HepG2 (cell line): ENCODE results near the gene STX8. TPM values are rescaled to one million over a fixed set of nuclear protein-coding genes. Genes with fewer than 3 reads are reported as not detected.

Experiments used
- ATAC-seq: fragments of 200-7000 bp; cut with Tn5 transposase; 3 replicates; pipeline ENCODE4 v1.9.1; 2020; ENCODE audit warnings: mild to moderate bottlenecking, moderate library complexity
- BruUV-seq: library from RNA; stranded (reverse); fragments of 400-500 nt; replicated peaks from 2 replicates; lab custom pipeline; 2021; lab: Mats Ljungman, UMichigan
- CTCF ChIA-PET: fragments of 300-600 bp; formaldehyde crosslinking; extraction: SDS; loops from one replicate; lab custom pipeline; 2021; ENCODE audit warnings: low total read pairs, inconsistent platforms, low intra/inter-chr PET ratio; lab: Yijun Ruan, JAX
- POLR2A ChIA-PET: fragments of 350-600 bp; sonication (Branson Sonifier 250); formaldehyde crosslinking; loops from one replicate; lab custom pipeline; 2020; ENCODE audit warnings: antibody characterized with exemption, inconsistent platforms; lab: Yijun Ruan, JAX
- DNase-seq: peaks from one replicate; pipeline ENCODE4 v3.0.0-alpha.2; 2015; ENCODE audit warnings: low spot score
- FAIRE-seq: peaks from 3 replicates; lab custom pipeline; 2011; peaks lifted over from hg19 to GRCh38; lab: Jason Lieb, UNC
- H2AFZ ChIP-seq: one replicate; pipeline ENCODE4 v1.6.1; 2011; ENCODE audit warnings: low read length, inconsistent platforms
- H3K27ac ChIP-seq: fragments of 300-600 bp; 3 replicates; pipeline ENCODE4 v1.8.0; 2011; ENCODE audit warnings: mixed run types, mild to moderate bottlenecking, mixed read lengths, low read length, inconsistent platforms; ENCODE audit not compliant: insufficient read depth; ENCODE audit errors: extremely low read length
- H3K27me3 ChIP-seq, 2 experiments: fragments of 200-600 bp in 1 of 2; 2 replicates in 1 of 2; 3 replicates in 1 of 2; pipeline versions ENCODE4 v1.6.0 to v1.8.0; 2011; ENCODE audit warnings: low read length in 2 of 2, mild to moderate bottlenecking in 2 of 2, moderate library complexity in 2 of 2, inconsistent platforms in 1 of 2; ENCODE audit not compliant: insufficient read depth in 2 of 2, control insufficient read depth in 1 of 2
- H3K36me3 ChIP-seq, 2 experiments: fragments of 200-600 bp in 1 of 2; replicated peaks in 1 of 2; 2 replicates in 1 of 2; 3 replicates in 1 of 2; pipeline versions ENCODE4 v1.5.1 to v1.8.0; 2011; ENCODE audit warnings: low read length in 2 of 2, inconsistent platforms in 1 of 2; ENCODE audit not compliant: insufficient read depth in 2 of 2, control insufficient read depth in 1 of 2
- H3K4me1 ChIP-seq: 2 replicates; pipeline ENCODE4 v1.5.1; 2012; ENCODE audit warnings: low read length, inconsistent platforms; ENCODE audit not compliant: insufficient read depth
- H3K4me2 ChIP-seq: 2 replicates; pipeline ENCODE4 v1.6.0; 2011; ENCODE audit warnings: low read depth, low read length, inconsistent platforms
- H3K4me3 ChIP-seq, 3 experiments: fragments of 200-600 bp in 1 of 3; sonication (generic), shearing (Covaris generic) in 1 of 3; replicated peaks in 1 of 3; 2 replicates each; pipeline ENCODE4 v1.5.1; 2011 to 2016; ENCODE audit warnings: low read length in 3 of 3, inconsistent platforms in 2 of 3, low read depth in 2 of 3, mild to moderate bottlenecking in 2 of 3, control low read depth in 1 of 3, mixed read lengths in 1 of 3; ENCODE audit not compliant: insufficient read depth in 1 of 3
- H3K79me2 ChIP-seq: one replicate; pipeline ENCODE4 v1.6.1; 2011; ENCODE audit warnings: low read length, inconsistent platforms; ENCODE audit not compliant: insufficient read depth
- H3K9ac ChIP-seq: 2 replicates; pipeline ENCODE4 v1.6.0; 2011; ENCODE audit warnings: mild to moderate bottlenecking, low read depth, low read length, inconsistent platforms; ENCODE audit not compliant: insufficient read depth
- H3K9me3 ChIP-seq: 2 replicates; pipeline ENCODE4 v1.5.1; 2012; ENCODE audit warnings: mild to moderate bottlenecking, low read length
- H4K20me1 ChIP-seq: 2 replicates; pipeline ENCODE4 v1.6.0; 2011; ENCODE audit warnings: inconsistent platforms, mild to moderate bottlenecking, low read length, moderate library complexity; ENCODE audit not compliant: insufficient read depth
- FOSL2 ChIP-seq: sonication (generic); formaldehyde crosslinking; IDR thresholded peaks from 2 replicates; pipeline ENCODE4 v1.4.0; 2020; ENCODE audit warnings: missing genetic modification reagents
- HBP1 ChIP-seq: IDR thresholded peaks from 2 replicates; pipeline ENCODE4 v1.6.1; 2016; ENCODE audit warnings: low read depth, control low read depth
- HOXA7 ChIP-seq: sonication (generic); formaldehyde crosslinking; IDR thresholded peaks from 2 replicates; pipeline ENCODE4 v1.8.1; 2022; ENCODE audit warnings: mild to moderate bottlenecking, missing genetic modification reagents, moderate library complexity
- KLF9 ChIP-seq: IDR thresholded peaks from 2 replicates; pipeline ENCODE4 v1.6.1; 2016; ENCODE audit warnings: low read depth
- MAFG ChIP-seq: sonication (generic); formaldehyde crosslinking; IDR thresholded peaks from 2 replicates; pipeline ENCODE4 v1.5.1; 2020; ENCODE audit warnings: mild to moderate bottlenecking, missing genetic modification reagents
- NFE2L1 ChIP-seq: sonication (generic); formaldehyde crosslinking; IDR thresholded peaks from 2 replicates; pipeline ENCODE4 v1.4.0; 2020; ENCODE audit warnings: missing genetic modification reagents, mild to moderate bottlenecking, borderline replicate concordance
- POLR2AphosphoS5 ChIP-seq: IDR thresholded peaks from 2 replicates; pipeline ENCODE4 v1.6.1; 2012; ENCODE audit warnings: low read depth, low read length
- SIX4 ChIP-seq: sonication (generic); formaldehyde crosslinking; IDR thresholded peaks from 2 replicates; pipeline ENCODE4 v1.4.0; 2020; ENCODE audit warnings: missing genetic modification reagents
- TOE1 ChIP-seq: sonication (generic); formaldehyde crosslinking; IDR thresholded peaks from 2 replicates; pipeline ENCODE4 v1.4.0; 2020; ENCODE audit warnings: mild to moderate bottlenecking, missing genetic modification reagents
- U2AF1 ChIP-seq: fragments of 200-400 bp; formaldehyde crosslinking; optimal IDR thresholded peaks from 2 replicates; pipeline ENCODE3; 2017; ENCODE audit warnings: mild to moderate bottlenecking, low read depth, low read length
- ZBED4 ChIP-seq: sonication (generic); formaldehyde crosslinking; IDR thresholded peaks from 2 replicates; pipeline ENCODE4 v1.4.0; 2020; ENCODE audit warnings: missing genetic modification reagents, borderline replicate concordance
- ZBTB1 ChIP-seq: sonication (generic); formaldehyde crosslinking; IDR thresholded peaks from 2 replicates; pipeline ENCODE4 v1.4.0; 2020; ENCODE audit warnings: missing genetic modification reagents, borderline replicate concordance
- ZNF770 ChIP-seq: sonication (generic); formaldehyde crosslinking; IDR thresholded peaks from 2 replicates; pipeline ENCODE4 v1.5.0; 2020; ENCODE audit warnings: mild to moderate bottlenecking, missing genetic modification reagents
- ZNF879 ChIP-seq: sonication (generic); formaldehyde crosslinking; IDR thresholded peaks from 2 replicates; pipeline ENCODE4 v1.8.1; 2023; ENCODE audit warnings: missing genetic modification reagents
- ZSCAN22 ChIP-seq: sonication (generic); formaldehyde crosslinking; IDR thresholded peaks from 2 replicates; pipeline ENCODE4 v1.4.0; 2020; ENCODE audit warnings: mild to moderate bottlenecking, missing genetic modification reagents
- WGBS: methylation state at CpG from one replicate; pipeline ENCODE4 v1.1.6; 2017; ENCODE audit warnings: low lambda C conversion rate; 5-methylcytosine and 5-hydroxymethylcytosine counted together
- in situ Hi-C: cut with HindIII; loops from 2 replicates; pipeline ENCODE4 v1.10.0; 2017; ENCODE audit warnings: low pct_unique_long_range_greater_than_20kb; ENCODE audit not compliant: extremely low pct_ligation_motif_present
- intact Hi-C: fragments of 100-400 bp; cut with micrococcal nuclease; formaldehyde crosslinking; loops from one replicate; pipeline ENCODE4 v1.10.0; 2022; ENCODE audit not compliant: unreplicated experiment
- polyA plus RNA-seq, 8 experiments: library from polyadenylated mRNA; depleted of rRNA in 3 of 8; stranded (reverse) in 7 of 8; unstranded in 1 of 8; fragments of >200 nt; fragmentation: Illumina TruSeq in 4 of 8; extraction: Trizol in 4 of 8; gene quantifications; 2 replicates each; pipeline versions ENCODE4 v1.2.1 to v1.2.3, GENCODE V29; 2011 to 2016; ENCODE audit warnings: low read depth in 4 of 8, missing spikeins in 1 of 8, mixed read lengths in 1 of 8; ENCODE audit not compliant: insufficient read depth in 1 of 8
- total RNA-seq, 5 experiments: library from RNA; depleted of rRNA; stranded (reverse); fragments of >200 nt; fragmentation: Illumina TruSeq; extraction: Trizol; gene quantifications; 2 replicates each; pipeline ENCODE4 v1.2.3, GENCODE V29; 2016; ENCODE audit warnings: low read depth in 1 of 5

The STX8 gene
- total and polyA plus RNA-seq, 2 of the 13 experiments (the other 11 are each of a cell fraction or from before 2014, with no cell fraction given): 36.4 to 53.6 TPM

GRCh38 chr17:9346296-9346926 lies 229.2 kb downstream of the STX8 start:
- intact Hi-C loops: no loop called here
- Histone ChIP-seq H3K9me3 (no peaks in the 10 kb centered on the region), H4K20me1 (no peaks in the 10 kb centered on the region), H3K4me3 (no peak overlapping the region), H3K9ac (no peak overlapping the region), H3K27ac (no peak overlapping the region), H3K27me3 (no peaks in the 10 kb centered on the region), H3K4me2 (no peak overlapping the region), H3K4me1 (peaks cover 33% of the 10 kb centered on the region), H2AFZ (no peak overlapping the region), H3K79me2 (no peaks in the 10 kb centered on the region), H3K36me3 (no peaks in the 10 kb centered on the region)
- ChIA-PET CTCF (no interaction called here), POLR2A (no interaction called here)
- DNase-seq (no peak), ATAC-seq (no peak), FAIRE-seq (no peak)
- TF ChIP-seq NFE2L1 (CRISPR knock-in tag) (no peak), HBP1 (CRISPR knock-in tag) (no peak), TOE1 (no peak), ZNF879 (CRISPR knock-in tag) (no peak), ZSCAN22 (CRISPR knock-in tag) (no peak), MAFG (CRISPR knock-in tag) (no peak), HOXA7 (CRISPR knock-in tag) (no peak), SIX4 (no peak), U2AF1 (no peak), ZBTB1 (no peak), FOSL2 (CRISPR knock-in tag) (no peak), POLR2AphosphoS5 (no peak), ZBED4 (CRISPR knock-in tag) (no peak), KLF9 (CRISPR knock-in tag) (no peak), ZNF770 (no peak)
- in situ Hi-C loops: no loop called here
- WGBS: 86% methylated on average over 5 of the region's 5 CpGs
- BruUV-seq: no TSS peak
